Smooth muscle cell (in vitro differentiated cells): ENCODE results near the gene BPI. TPM values are rescaled to one million over a fixed set of nuclear protein-coding genes. Genes with fewer than 3 reads are reported as not detected.

Experiments
- DNase-seq: peaks from one replicate; lab custom pipeline; 2025; ENCODE audit not compliant: unreplicated experiment; lab: John Stamatoyannopoulos, UW
- H2AFZ ChIP-seq: fragments of 200-600 bp; sonication (generic); 2 replicates; pipeline ENCODE4 v1.6.0; 2016; ENCODE audit warnings: antibody characterized with exemption, low read depth, mild to moderate bottlenecking
- H3F3A ChIP-seq: fragments of 200-600 bp; sonication (generic); 2 replicates; pipeline ENCODE4 v1.6.0; 2017; ENCODE audit warnings: antibody characterized with exemption, low read depth
- H3K27ac ChIP-seq: fragments of 200-600 bp; sonication (generic); 2 replicates; pipeline ENCODE4 v1.5.1; 2016; ENCODE audit warnings: low read depth, mild to moderate bottlenecking
- H3K27me3 ChIP-seq: fragments of 200-600 bp; sonication (generic); 2 replicates; pipeline ENCODE4 v1.6.1; 2016; ENCODE audit warnings: low read depth, mild to moderate bottlenecking
- H3K36me3 ChIP-seq: fragments of 200-600 bp; sonication (generic); 2 replicates; pipeline ENCODE4 v1.5.1; 2016; ENCODE audit warnings: low read depth
- H3K4me1 ChIP-seq: fragments of 200-600 bp; sonication (generic); 2 replicates; pipeline ENCODE4 v1.5.1; 2016; ENCODE audit warnings: low read depth
- H3K4me2 ChIP-seq: fragments of 200-600 bp; sonication (generic); 2 replicates; pipeline ENCODE4 v1.6.0; 2016; ENCODE audit warnings: mild to moderate bottlenecking
- H3K4me3 ChIP-seq: fragments of 200-600 bp; sonication (generic); 2 replicates; pipeline ENCODE4 v1.5.1; 2016; ENCODE audit warnings: mild to moderate bottlenecking
- H3K79me2 ChIP-seq: fragments of 200-600 bp; sonication (generic); 2 replicates; pipeline ENCODE4 v1.6.0; 2016; ENCODE audit warnings: low read depth, mild to moderate bottlenecking
- H3K9ac ChIP-seq: fragments of 200-600 bp; sonication (generic); 2 replicates; pipeline ENCODE4 v1.6.0; 2016; ENCODE audit warnings: low read depth
- H3K9me3 ChIP-seq: fragments of 200-600 bp; sonication (generic); replicated peaks from 2 replicates; pipeline ENCODE4 v1.5.1; 2016; ENCODE audit warnings: low read depth
- H4K20me1 ChIP-seq: fragments of 200-600 bp; sonication (generic); 2 replicates; pipeline ENCODE4 v1.6.0; 2016; ENCODE audit warnings: low read depth
- CTCF ChIP-seq: fragments of 200-600 bp; sonication (generic); IDR thresholded peaks from 2 replicates; pipeline ENCODE4 v1.5.1; 2017; ENCODE audit warnings: borderline replicate concordance, mild to moderate bottlenecking, antibody characterized with exemption; ENCODE audit not compliant: insufficient read depth, poor library complexity, severe bottlenecking
- WGBS: methylation state at CpG from one replicate; pipeline ENCODE4 v1.1.7; 2016; ENCODE audit warnings: low lambda C conversion rate; 5-methylcytosine and 5-hydroxymethylcytosine counted together
- polyA plus RNA-seq: library from polyadenylated mRNA; unstranded; fragments of >200 nt; fragmentation: Nextera tagmentation; extraction: Ambion mirVana; gene quantifications from 2 replicates; pipeline ENCODE4 v1.2.1, GENCODE V29; 2016
- total RNA-seq: library from RNA; depleted of rRNA; stranded (reverse); fragments of >200 nt; gene quantifications from 2 replicates; pipeline ENCODE4 v1.2.3, GENCODE V29; 2014

Gene BPI
- total and polyA plus RNA-seq, 2 experiments from 2014 or later, result not detected

- TF ChIP-seq CTCF, result no peak
- no peaks in the 10 kb centered on the region for H3F3A ChIP-seq
- whole genome bisulfite sequencing, result 80% methylated on average over 10 of the region's 10 CpGs
These were observed 32.9 kb upstream of the BPI start for GRCh38 chr20:38270869-38271605.

GRCh38 chr20:38271608-38272120 lies 32.3 kb upstream of the BPI start:
- no peak for TF ChIP-seq CTCF
- Histone ChIP-seq H3K4me1 (no peaks in the 10 kb centered on the region), H3K79me2 (no peaks in the 10 kb centered on the region), H3K9ac (no peak overlapping the region), H3K27me3 (no peaks in the 10 kb centered on the region), H2AFZ (no peak overlapping the region), H4K20me1 (no peaks in the 10 kb centered on the region), H3K4me3 (no peak overlapping the region), H3K4me2 (peak overlapping the region; percentile 36), H3K36me3 (no peaks in the 10 kb centered on the region), H3K9me3 (no peaks in the 10 kb centered on the region), H3F3A (no peaks in the 10 kb centered on the region), H3K27ac (no peak overlapping the region)
- 96% methylated on average over 2 of the region's 2 CpGs for WGBS
- no peak for DNase-seq

More at GRCh38 chr20:38270869-38271605, 32.9 kb upstream of the BPI start:
- Histone ChIP-seq H3K27me3 (peaks cover 4% of the 10 kb centered on the region), H3K36me3 (no peaks in the 10 kb centered on the region), H3K9ac (no peak overlapping the region), H3K9me3 (no peaks in the 10 kb centered on the region), H3K27ac (no peak overlapping the region), H3K79me2 (no peaks in the 10 kb centered on the region), H2AFZ (no peak overlapping the region), H3K4me2 (peak overlapping the region; percentile 36), H4K20me1 (no peaks in the 10 kb centered on the region), H3K4me3 (no peak overlapping the region), H3K4me1 (no peaks in the 10 kb centered on the region)
- no peak for DNase-seq

- Histone ChIP-seq H3K79me2 (no peaks in the 10 kb centered on the region), H3K9ac (no peak overlapping the region), H3K4me1 (no peaks in the 10 kb centered on the region), H2AFZ (no peak overlapping the region), H3F3A (no peaks in the 10 kb centered on the region), H3K27me3 (no peaks in the 10 kb centered on the region), H3K9me3 (no peaks in the 10 kb centered on the region), H3K27ac (no peak overlapping the region), H3K4me3 (no peak overlapping the region), H4K20me1 (no peaks in the 10 kb centered on the region), H3K4me2 (no peak overlapping the region), H3K36me3 (no peaks in the 10 kb centered on the region)
- DNase-seq, result no peak
- no peak for TF ChIP-seq CTCF
- 77% methylated on average over 2 of the region's 2 CpGs for WGBS
These were observed 31.6 kb upstream of the BPI start for GRCh38 chr20:38272398-38272797.

GRCh38 chr20:38272961-38273360 lies 31.0 kb upstream of the BPI start:
- Histone ChIP-seq H3K9ac (no peak overlapping the region), H3K9me3 (no peaks in the 10 kb centered on the region), H3K36me3 (no peaks in the 10 kb centered on the region), H3K4me2 (no peak overlapping the region), H3K79me2 (no peaks in the 10 kb centered on the region), H3F3A (no peaks in the 10 kb centered on the region), H3K27me3 (no peaks in the 10 kb centered on the region), H4K20me1 (no peaks in the 10 kb centered on the region), H3K4me1 (no peaks in the 10 kb centered on the region), H3K4me3 (no peak overlapping the region), H3K27ac (no peak overlapping the region), H2AFZ (no peak overlapping the region)
- no peak for DNase-seq
- WGBS, result 45% methylated on average over 2 of the region's 2 CpGs
- TF ChIP-seq CTCF, result no peak
